GM19372 (cell line): ENCODE measurements around the gene ENOX2.
"Not testable (repeated sequence)": the region's sequence is repeated elsewhere in the genome, so short reads cannot be mapped to it uniquely, and the experiment has no call there.

Source experiments
- ATAC-seq: cut with Tn5 transposase; IDR thresholded peaks from one replicate; pipeline ENCODE4 v1.9.1; 2021; ENCODE audit warnings: mild to moderate bottlenecking, low read depth, moderate library complexity; ENCODE audit not compliant: unreplicated experiment

ENOX2 gene

DNA sequence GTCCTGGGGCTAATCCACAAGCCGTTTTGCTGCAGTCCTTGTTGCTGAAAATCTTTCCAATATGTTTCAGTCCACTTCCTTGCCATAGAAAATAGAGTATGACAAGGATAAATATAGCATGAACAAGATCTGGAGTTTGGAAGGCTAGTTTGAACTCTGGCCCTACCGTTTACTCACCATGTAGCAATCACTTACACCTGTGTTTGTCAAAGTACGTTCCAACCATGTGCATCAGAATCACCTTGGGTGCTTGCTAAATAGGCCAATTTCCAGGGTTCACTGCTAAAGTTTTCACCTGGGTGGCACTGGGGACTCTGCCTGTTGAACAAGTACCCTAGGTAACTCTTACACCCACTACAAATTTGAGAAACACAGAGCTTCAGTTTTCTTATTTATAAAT lies 188.9 kb downstream of the ENOX2 start:
- no peak for ATAC-seq

DNA sequence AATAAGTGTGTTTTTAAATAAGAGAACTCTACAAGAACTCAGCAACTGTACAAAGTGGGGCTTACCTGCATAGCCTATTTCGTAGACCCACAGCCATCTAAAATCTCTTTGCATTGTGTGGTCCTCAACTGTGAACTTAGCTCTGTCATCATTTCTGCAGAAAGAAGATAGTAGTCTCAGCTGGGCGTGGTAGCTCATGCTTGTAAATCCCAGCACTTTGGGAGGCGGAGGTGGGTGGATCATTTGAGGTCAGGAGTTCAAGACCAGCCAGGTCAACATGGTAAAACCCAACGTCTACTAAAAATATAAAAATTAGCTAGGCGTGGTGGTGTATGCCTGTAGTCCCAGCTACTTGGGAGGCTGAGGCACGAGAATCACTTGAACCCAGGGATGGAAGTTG lies 193.8 kb downstream of the ENOX2 start:
- not testable (repeated sequence) for ATAC-seq

DNA sequence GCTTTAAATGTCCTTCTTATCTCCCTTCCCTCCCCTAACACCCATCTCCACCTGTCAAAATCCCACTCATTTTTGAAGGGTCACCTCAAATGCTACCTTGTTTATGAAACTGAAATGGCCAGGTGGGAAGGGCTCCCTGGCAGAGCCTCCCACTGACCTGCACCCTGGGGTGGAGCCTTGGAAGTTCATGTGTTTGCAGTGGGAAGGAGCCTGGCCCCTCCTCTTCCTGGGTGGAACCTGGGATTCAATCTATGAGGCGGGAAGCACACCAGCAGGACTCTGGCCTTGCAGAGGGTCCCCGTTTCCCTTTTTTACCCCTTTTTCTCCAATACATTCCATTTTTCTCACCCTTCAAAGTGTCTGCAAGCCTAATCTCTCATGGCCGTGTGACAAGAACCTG lies 197.4 kb downstream of the ENOX2 start:
- no peak for ATAC-seq

DNA sequence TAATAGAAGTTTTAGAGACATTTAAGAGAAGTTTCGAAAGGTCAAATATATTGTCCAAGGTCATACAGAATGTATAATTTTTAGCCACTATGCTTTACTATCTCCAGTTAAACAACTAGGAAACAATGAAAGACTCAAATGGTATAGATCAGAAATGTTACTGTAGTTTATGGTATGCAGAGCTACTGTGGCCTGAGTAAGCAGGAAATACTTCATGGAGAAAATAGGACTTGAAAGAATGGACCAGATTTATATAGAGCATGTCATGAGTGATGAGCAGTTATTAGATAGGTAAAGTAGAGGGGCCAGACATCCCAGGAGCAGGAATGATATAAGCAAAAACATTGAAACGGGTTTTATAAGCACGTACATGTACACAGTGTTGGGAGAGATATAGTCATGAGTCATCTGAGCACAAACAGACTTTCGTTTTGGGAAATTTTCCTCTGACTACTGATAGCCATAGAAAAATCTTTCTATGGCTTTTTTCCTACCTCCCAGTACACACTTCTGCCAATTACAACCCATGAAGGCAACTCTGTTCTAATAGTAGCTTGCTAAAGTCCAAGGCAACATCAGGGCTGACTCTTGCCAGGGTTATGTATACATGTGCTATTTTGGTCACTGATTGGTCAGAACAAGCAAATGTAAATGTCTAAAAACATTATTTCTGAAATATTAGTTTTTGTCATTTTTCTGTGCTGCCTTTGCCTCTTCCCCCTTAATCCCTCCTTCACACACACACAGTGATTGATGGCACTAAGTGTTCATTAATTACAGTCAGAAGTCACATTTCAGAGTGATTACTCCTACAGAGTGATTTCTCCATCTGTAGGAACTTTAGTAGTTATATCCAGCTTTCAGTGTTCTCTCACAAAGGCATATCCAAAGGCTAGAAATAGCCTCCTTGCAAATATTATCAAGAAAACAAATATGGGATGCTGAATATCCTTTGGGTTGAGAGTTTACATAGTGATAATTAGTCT lies 198.7 kb downstream of the ENOX2 start:
- ATAC-seq: no peak

DNA sequence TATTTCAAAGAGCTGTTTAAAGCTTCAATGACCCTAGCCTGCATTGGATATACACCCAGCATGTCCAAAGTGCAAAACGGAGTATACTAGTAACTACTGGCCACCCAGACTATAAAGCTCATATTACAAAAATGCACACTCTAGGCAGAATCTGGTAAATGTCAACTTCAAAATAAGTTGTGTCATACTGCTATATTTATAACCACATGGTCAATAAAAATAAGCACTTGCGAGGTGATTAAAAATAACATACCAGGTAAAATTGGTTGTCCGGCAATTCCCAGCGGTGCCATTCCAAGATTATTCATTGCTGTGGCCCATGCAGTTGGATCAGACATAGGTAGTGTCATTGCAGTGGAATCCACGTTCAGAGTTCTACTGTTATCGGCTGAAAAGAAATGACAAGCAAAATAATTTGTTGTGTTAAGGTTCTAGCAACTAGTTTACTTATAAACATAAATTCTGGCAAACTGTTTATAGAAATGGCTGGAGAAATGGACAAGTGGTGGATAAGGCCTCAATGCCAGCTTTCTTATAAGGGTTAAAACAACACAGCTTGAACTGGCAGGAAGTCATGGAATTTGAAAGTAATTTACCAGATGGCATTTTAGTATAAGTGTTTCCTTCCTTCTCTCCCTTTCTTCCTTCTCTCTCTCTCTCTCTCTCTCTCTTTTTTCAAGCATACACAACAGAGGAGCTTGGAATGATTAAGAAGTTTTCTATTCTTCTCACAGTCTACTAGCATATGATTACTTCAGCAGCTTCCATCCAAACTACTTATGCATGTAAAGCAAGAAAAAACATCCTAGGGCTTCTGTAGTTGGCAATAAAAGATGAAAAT lies 199.9 kb downstream of the ENOX2 start:
- no peak for ATAC-seq

DNA sequence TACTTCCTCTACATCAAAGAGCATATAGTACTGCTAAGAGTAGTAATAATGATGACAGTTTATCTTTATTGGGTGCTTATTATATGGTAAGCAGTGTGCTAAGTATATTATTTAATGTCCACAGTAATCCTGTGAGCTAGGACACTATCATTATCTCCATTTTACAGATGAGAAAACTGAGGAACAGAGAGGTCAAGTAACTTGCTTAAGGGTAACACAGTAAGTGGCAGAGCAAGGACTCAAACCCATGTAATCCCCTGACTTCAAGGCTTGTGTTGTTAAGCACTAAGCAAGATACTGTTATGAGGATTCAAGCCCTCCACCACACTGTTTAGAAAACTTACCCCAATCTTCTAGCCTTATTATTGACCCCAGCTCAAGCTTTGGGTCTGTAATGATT lies 202.4 kb downstream of the ENOX2 start:
- ATAC-seq: no peak

DNA sequence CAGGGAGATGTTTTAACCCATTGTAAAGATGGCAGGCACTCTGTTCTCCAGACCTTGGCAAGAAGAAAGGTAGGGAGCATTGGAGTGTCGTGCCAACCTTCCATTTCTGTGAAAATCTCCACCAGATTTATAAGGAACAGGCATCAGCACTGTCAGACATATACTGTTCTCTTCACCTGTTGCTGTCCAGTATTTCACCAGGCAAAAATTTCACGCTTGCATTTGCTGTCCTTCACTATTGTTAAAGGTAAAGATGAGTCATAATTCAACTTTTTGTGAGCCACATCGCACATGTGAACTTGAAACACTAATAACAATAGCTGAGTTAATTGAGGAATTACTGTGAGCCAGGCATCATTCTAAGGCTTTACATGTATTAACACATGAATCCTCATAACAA lies 203.4 kb downstream of the ENOX2 start:
- no peak for ATAC-seq

DNA sequence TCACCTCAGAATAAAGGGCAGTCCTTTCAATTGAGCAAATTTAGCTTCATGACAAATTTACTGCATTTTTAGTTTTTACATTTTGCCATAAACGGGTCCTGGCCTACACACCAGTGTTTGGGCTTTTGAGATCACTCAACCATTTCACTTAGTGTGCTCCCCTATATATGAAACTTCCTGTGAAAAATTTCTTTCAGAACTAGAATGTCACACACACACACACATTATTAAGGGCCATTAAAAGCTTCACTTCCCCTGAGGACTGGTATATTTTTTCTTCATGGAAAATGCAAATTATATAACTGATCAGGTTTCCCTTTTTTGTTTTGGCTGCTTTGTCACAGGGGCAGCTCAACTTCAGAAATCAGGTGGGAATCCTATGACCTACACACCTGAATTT lies 206.5 kb downstream of the ENOX2 start:
- no peak for ATAC-seq

DNA sequence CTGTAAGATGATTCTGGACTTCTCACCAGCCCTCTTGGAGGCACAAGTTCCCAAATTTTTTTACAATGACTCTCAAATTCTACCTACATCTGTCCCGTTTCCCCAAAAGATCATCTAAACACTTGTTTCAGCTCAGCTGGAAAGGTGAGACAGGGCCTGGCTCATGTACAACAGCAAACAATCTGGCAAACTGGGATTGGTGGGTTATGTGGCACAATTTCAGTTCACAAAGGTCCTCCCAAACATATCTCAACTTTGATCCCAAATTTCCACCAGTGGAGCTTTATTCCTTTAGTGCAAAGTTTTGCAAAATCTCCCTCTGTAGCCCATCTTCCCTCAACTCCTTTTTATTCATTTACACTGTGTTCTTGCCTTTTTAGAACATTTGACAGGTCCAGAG lies 207.1 kb downstream of the ENOX2 start:
- no peak for ATAC-seq

DNA sequence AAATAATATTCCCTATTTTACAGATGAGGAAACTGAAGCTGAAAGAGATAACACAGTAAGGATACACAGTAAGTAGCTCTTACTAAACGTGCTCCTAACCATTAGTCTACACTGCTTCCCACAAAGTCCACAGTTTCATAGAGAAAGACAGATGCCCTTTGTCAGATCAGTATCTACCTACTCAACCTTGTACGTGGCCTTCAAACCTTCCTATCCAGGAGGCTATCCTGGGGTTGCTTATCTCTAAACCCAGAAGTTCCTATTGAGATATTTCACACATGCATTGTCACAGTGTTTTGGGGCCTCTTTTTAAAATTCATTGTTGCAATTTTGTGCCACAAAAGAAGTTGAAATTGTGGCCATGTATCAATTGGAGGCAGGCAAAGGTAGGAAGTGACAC lies 208.0 kb downstream of the ENOX2 start:
- ATAC-seq: no peak

DNA sequence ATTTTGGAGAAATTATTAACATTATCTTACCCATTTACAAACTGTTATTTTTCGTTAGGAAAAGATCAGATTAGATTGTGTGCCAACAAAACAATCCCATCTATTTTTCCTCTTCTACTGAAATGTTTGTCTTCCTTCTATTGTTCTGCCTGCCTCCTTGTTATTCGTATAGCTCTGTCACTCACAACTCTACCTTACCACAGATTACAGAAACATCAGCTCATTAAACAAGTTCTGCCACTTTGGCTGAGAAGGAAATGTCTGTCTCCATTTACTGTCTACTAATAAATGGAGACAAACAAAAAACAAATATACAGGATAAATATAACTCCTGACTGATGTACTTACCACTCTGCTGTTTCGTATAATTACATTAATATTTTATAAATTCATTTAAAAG lies 211.4 kb downstream of the ENOX2 start:
- no peak for ATAC-seq

DNA sequence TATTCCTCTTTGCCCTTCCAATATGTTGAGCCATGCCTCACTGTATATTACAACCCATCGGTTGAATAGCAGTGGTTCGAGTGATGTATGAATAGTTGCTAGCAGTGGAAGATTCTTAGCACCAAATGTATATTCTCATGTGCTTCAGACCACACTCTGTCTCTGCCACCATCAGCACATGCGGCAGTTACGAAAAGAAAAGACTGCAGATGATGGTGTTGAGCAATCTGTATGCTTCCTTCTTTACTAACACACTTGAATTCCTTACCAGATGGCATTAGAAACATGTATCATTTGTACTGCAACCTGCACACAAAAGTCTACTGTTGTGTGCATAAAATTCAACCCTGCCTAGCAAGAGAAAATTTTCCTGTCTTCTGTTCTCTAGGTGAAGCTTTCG lies 214.6 kb downstream of the ENOX2 start:
- ATAC-seq: no peak

DNA sequence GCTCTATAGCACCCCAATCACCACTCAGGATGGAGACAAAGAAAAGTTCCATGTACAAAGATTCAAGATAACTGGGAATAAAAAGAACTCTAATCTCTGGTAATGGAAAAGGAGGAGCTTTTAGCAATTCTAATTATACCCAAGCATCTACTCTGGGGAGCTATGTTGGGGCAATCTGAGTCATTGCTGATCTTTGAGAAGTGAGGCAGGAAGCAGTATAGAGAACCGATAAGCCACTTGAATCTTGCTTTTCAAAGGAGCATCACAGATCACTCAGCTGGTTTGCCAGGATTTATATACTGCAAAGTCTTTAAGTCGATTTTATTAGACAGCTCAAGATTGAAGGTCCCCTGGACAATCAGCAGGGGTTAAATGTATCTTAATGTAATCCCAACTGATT lies 220.0 kb downstream of the ENOX2 start:
- no peak for ATAC-seq

DNA sequence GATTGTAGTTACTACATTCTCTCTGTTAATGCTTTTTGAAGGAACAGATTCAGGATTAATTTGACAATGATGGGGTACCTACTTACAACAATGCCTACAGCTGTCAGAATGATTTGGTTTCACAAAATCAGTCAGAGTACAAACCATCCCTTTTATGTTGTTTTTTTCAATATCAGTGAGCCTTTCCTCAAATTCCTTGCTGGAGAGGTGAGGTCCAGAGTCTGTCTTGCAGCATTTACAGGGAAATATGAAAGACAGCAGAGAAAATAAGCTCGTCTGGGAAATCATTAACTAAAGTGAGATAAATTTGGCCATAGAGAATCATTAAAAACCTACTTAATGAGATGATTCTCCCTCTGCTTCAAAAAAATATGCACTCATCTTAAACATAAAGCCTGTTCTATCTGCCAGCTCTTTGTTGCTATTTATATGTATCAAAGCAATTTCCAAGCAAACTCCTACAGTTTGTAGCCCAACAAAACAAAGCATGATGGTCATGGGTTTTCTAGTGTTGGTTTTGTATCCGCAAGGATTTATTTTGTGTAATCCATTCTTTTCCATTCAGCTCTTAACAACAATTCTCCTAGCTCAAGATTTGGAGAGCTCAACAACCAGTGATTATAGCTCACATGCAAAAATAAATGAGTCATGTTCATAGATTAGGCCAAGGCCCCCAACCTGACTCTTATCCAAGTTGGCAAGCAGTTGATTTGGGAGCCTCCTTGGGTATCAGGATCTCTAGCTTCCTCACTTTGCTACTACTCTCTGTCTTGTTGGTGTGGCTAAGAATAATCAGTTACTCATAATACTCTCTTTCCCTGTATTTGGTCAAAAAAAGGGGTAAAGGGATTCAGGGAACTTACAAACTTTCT lies 222.6 kb downstream of the ENOX2 start:
- no peak for ATAC-seq

DNA sequence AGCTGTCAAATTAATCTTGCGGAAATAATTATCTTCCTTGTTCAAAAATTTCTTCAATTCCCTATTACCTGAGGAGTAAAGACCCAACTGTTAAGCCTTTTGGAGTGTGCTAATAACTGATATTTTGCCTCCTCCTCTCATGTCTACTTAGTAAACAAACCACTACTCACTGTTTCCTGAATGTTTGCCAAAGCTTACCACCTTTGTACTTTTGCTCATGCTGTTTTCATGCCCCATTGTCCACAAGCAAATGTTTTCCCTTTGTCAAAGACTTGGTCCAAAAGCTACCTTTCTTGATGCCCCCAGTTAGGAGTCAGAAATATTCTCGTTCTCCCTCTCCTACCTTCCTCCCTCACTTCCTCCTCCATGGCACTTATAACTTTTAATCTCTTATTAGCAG lies 226.1 kb downstream of the ENOX2 start:
- ATAC-seq: no peak

DNA sequence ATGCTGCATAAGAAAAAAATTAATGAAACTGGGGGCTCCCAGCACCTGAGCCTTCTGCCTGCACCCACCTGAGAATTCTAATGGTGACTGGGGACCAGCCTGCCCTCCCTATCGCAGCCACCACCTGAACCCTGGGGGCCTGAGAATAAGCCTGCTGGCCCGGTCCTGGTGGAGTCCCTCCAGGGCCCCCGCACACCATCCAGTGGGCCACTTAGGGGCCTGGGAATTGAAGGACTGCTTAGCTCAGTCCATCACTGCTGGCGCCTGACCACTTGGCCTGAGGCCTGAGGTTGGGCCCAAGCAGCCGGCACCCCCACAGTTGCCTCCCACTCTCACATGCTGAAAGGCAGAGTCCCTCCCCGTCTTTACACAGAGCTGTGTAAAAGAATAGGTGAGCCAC lies 230.8 kb downstream of the ENOX2 start:
- no peak for ATAC-seq

DNA sequence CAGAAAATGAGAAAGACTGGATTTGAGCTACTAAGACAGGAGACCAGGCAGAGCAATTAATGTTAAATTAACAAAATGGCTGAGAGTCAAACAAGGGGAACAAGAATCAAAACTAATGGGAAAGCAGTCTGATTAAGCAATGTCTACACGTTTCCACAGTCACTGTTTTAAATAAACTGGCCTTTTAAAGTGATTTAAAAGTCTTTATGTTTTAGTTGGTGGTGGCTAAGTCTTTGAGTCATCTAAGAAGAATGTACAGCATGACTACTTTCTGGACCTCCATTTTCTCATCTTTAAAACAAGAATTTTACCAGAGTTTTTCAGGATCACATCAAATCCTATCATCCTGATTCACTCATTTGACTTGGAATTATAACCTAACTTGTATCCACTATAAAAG lies 233.8 kb downstream of the ENOX2 start:
- no peak for ATAC-seq

DNA sequence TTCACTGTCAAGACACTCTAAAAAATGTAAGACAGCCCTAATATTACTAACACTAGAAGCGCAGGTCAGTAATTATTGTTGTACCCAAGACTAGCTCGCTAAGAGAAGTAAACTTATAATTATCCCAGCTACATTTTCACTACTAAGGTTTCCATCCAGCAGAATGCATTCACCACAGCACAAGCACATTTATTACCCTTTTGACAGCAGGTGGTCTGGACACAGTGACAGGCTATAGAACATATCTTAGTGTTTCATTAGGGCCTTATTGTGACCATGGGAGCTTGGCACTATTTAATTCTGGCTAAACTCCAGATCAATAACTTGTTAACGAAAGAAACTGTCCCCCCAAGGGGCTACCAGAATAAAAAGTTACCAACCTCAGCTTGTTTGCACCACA lies 237.7 kb downstream of the ENOX2 start:
- no peak for ATAC-seq

DNA sequence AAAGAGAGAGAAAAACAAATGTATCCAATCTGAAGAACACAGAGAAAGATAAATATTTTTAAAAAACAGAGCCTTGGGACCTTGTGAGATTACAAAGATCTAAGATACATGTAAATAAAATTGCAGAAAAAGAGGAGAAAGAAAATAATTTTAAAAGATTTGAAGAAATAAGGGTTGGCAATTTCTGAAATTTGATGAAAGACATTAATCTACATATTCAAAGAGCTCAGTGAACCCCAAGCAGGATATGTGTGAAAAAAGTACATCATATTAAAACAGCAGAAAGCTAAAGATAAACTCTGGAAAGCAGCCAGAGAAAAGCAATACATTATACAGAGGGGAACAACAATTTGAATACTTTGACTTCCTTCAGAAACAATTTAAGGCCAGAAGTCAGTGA lies 244.7 kb downstream of the ENOX2 start:
- no peak for ATAC-seq

DNA sequence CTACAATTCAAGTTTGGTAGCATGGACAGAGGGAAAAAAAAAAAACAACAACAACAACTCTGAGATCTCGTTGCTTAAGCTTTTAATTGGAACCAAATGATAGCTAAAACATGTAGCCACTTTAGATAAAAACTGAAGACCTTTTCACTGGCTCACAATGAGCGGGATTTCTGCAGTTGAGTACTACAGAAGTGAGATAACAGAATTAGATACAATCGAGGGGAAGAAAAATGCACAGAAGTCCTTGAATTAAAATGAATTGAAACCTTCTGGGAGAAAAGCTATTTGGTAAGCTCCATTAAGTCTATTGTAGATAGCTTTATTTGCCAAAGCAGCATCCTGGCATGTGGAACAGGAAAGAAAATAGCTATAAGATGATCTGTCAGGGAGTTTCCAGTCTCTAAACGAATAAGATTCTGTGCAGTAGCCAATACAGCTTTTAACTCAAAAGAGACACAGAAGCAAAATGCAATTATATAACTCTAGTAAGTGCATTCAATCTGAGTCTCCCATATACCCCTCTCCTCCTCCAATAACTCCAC lies 248.5 kb downstream of the ENOX2 start:
- no peak for ATAC-seq
